B cell (primary cell): ENCODE results near the gene PCNX3. TPM values are rescaled to one million over a fixed set of nuclear protein-coding genes. Genes with fewer than 3 reads are reported as not detected.

Experiments
- ATAC-seq: fragments of 200-7000 bp; cut with Tn5 transposase; one replicate; pipeline ENCODE4 v1.10.0; 2021; ENCODE audit warnings: low read depth, mild to moderate bottlenecking, moderate number of reproducible peaks, moderate library complexity
- CTCF ChIA-PET: fragments of 350-600 bp; sonication (Branson Sonifier 250); formaldehyde crosslinking; loops from one replicate; lab custom pipeline; 2021; ENCODE audit warnings: antibody characterized with exemption, inconsistent platforms; lab: Charles Lee
- POLR2A ChIA-PET: fragments of 350-600 bp; sonication (Branson Sonifier 250); formaldehyde crosslinking; loops from one replicate; lab custom pipeline; 2021; ENCODE audit warnings: antibody characterized with exemption; lab: Charles Lee
- DNase-seq: peaks from one replicate; pipeline ENCODE4 v3.0.0; 2013
- H2AFZ ChIP-seq: 2 replicates; pipeline ENCODE4 v1.6.1; 2012; ENCODE audit warnings: mild to moderate bottlenecking, low read depth, low read length; ENCODE audit not compliant: insufficient read depth, poor library complexity, severe bottlenecking
- H3K27ac ChIP-seq, 2 donors: 1 replicate in 1 of 2; 2 replicates in 1 of 2; pipeline ENCODE4 v1.5.1; 2012 to 2013; ENCODE audit warnings: low read length in 2 of 2, mild to moderate bottlenecking in 2 of 2, moderate library complexity in 1 of 2
- H3K27me3 ChIP-seq, 4 experiments: fragments of 200-600 bp in 1 of 4; sonication (generic) in 1 of 4; replicated peaks in 1 of 4; 1 replicate in 2 of 4; 2 replicates in 2 of 4; pipeline versions ENCODE4 v1.6.1 to v1.7.0; 2013 to 2016; ENCODE audit warnings: low read length in 3 of 4, mild to moderate bottlenecking in 2 of 4, mixed read lengths in 1 of 4, moderate library complexity in 1 of 4; ENCODE audit not compliant: insufficient read depth in 4 of 4, control insufficient read depth in 3 of 4; ENCODE audit errors: control extremely low read depth in 1 of 4
- H3K36me3 ChIP-seq, 2 experiments: replicated peaks in 1 of 2; 1 replicate in 1 of 2; 2 replicates in 1 of 2; pipeline versions ENCODE4 v1.6.1 to v1.7.1; 2013; ENCODE audit warnings: low read length in 1 of 2; ENCODE audit not compliant: insufficient read depth in 2 of 2, control insufficient read depth in 1 of 2; ENCODE audit errors: control extremely low read depth in 1 of 2, extremely low read depth in 1 of 2
- H3K4me1 ChIP-seq, 2 donors: fragments of 200-600 bp in 1 of 2; sonication (generic) in 1 of 2; 1 replicate in 1 of 2; 2 replicates in 1 of 2; pipeline versions ENCODE4 v1.5.1 to v1.6.1; 2013 to 2017; ENCODE audit warnings: low read length in 2 of 2; ENCODE audit not compliant: control insufficient read depth in 2 of 2, insufficient read depth in 2 of 2
- H3K4me2 ChIP-seq: replicated peaks from 2 replicates; pipeline ENCODE3; 2012; ENCODE audit warnings: mild to moderate bottlenecking, low read depth, low read length; ENCODE audit not compliant: poor library complexity, severe bottlenecking
- H3K4me3 ChIP-seq, 5 experiments: fragments of 200-600 bp in 1 of 5; sonication (generic) in 1 of 5; 1 replicate in 3 of 5; 2 replicates in 2 of 5; pipeline versions ENCODE4 v1.5.1 to v1.7.0; 2011 to 2016; ENCODE audit warnings: low read length in 4 of 5, mild to moderate bottlenecking in 4 of 5, low read depth in 2 of 5, control low read depth in 1 of 5, moderate library complexity in 1 of 5; ENCODE audit not compliant: insufficient read depth in 1 of 5; ENCODE audit errors: control extremely low read depth in 1 of 5, extremely low read depth in 1 of 5
- H3K79me2 ChIP-seq: fragments of 200-600 bp; sonication (generic); one replicate; pipeline ENCODE4 v1.6.0; 2016; ENCODE audit warnings: low read length; ENCODE audit not compliant: control insufficient read depth, insufficient read depth
- H3K9ac ChIP-seq: fragments of 200-600 bp; sonication (generic); 2 replicates; pipeline ENCODE4 v1.6.1; 2017; ENCODE audit warnings: mild to moderate bottlenecking, low read length, moderate library complexity
- H3K9me3 ChIP-seq, 3 donors: one replicate each; pipeline versions ENCODE4 v1.6.1 to v1.7.1; 2013; ENCODE audit warnings: low read length in 2 of 3; ENCODE audit not compliant: control insufficient read depth in 2 of 3, insufficient read depth in 1 of 3; ENCODE audit errors: control extremely low read depth in 1 of 3
- H4K20me1 ChIP-seq: 2 replicates; pipeline ENCODE4 v1.6.0; 2012; ENCODE audit warnings: mild to moderate bottlenecking, low read length; ENCODE audit not compliant: insufficient read depth, control insufficient read depth, poor library complexity, severe bottlenecking
- H3K27ac Mint-ChIP-seq: one replicate; pipeline ENCODE4 v1.8.0; 2021; ENCODE audit warnings: mixed read lengths
- H3K27me3 Mint-ChIP-seq: one replicate; pipeline ENCODE4 v1.8.0; 2021; ENCODE audit warnings: mixed read lengths
- H3K4me1 Mint-ChIP-seq: one replicate; pipeline ENCODE4 v1.8.0; 2021; ENCODE audit warnings: mixed read lengths
- H3K4me3 Mint-ChIP-seq: one replicate; pipeline ENCODE4 v1.8.0; 2021; ENCODE audit warnings: mixed read lengths
- H3K9me3 Mint-ChIP-seq: one replicate; pipeline ENCODE4 v1.8.0; 2022; ENCODE audit warnings: mixed read lengths; ENCODE audit not compliant: insufficient read depth
- CTCF ChIP-seq: fragments of 200-600 bp; IDR thresholded peaks from one replicate; pipeline ENCODE4 v1.8.0; 2022; ENCODE audit warnings: antibody characterized with exemption, mild to moderate bottlenecking
- EZH2 ChIP-seq: IDR thresholded peaks from 2 replicates; pipeline ENCODE4 v1.6.1; 2012; ENCODE audit warnings: borderline replicate concordance, low read depth, mild to moderate bottlenecking, moderate library complexity, low read length; ENCODE audit not compliant: insufficient read depth, poor library complexity, severe bottlenecking
- WGBS: methylation state at CpG from one replicate; pipeline ENCODE4 v1.1.5; 2013; ENCODE audit warnings: missing lambda C conversion rate; ENCODE audit not compliant: insufficient coverage; 5-methylcytosine and 5-hydroxymethylcytosine counted together
- intact Hi-C: fragments of 100-400 bp; cut with micrococcal nuclease; formaldehyde crosslinking; loops from one replicate; pipeline ENCODE4 v1.10.0; 2022
- polyA plus RNA-seq: library from polyadenylated mRNA; depleted of rRNA; stranded (reverse); fragments of >200 nt; gene quantifications from 2 replicates; pipeline ENCODE4 v1.2.3, GENCODE V29; 2012
- total RNA-seq, 2 donors: library from RNA; stranded (reverse); fragments of 120-200 nt in 1 of 2; gene quantifications; 1 replicate in 1 of 2; 2 replicates in 1 of 2; pipeline versions ENCODE4 v1.2.3 to v1.2.4, GENCODE V29; 2013 to 2022

The PCNX3 gene
- total and polyA plus RNA-seq, 2 donors (not counting 1 experiment from before 2014, with no cell fraction given) = 61.5 to 62.8 TPM

- TF ChIP-seq CTCF (no peak), EZH2 (no peak)
- peak overlapping the region; percentile 99 for H3K4me3 Mint-ChIP-seq
- Histone ChIP-seq H3K4me1 (peaks cover 59 to 74% of the 10 kb centered on the region in 2 donors), H3K79me2 (peaks cover 73% of the 10 kb centered on the region), H4K20me1 (peaks cover 39% of the 10 kb centered on the region), H3K9me3 (no peaks in the 10 kb centered on the region), H3K4me2 (peak overlapping the region; percentile 100), H3K4me3 (peak overlapping the region; percentile 53 to 89 (median 83)), H3K27ac (peak overlapping the region; percentile 96 to 97), H3K36me3 (peaks cover 0 to 6% of the 10 kb centered on the region in 2 experiments), H3K27me3 (no peaks in the 10 kb centered on the region), H3K9ac (peak overlapping the region; percentile 83), H2AFZ (peak overlapping the region; percentile 75)
- WGBS = 5% methylated on average over 24 of the region's 28 CpGs
- intact Hi-C loops = no loop called here
- H3K27me3 Mint-ChIP-seq = no peaks in the 10 kb centered on the region
- peaks cover 70% of the 10 kb centered on the region for H3K4me1 Mint-ChIP-seq
- no peaks in the 10 kb centered on the region for H3K9me3 Mint-ChIP-seq
- CTCF ChIA-PET = interaction anchor here (0.6 to 5.1 kb wide), 10 partner anchors 9 to 142 kb away, joined by 3 to 86 read pairs (median 6); no protein-coding TSS in a partner anchor
- ATAC-seq (peak; percentile 8), DNase-seq (no peak)
- peak overlapping the region; percentile 99 for H3K27ac Mint-ChIP-seq
- POLR2A ChIA-PET = interaction anchor here (0.9 to 1.5 kb wide), 9 partner anchors 19 to 146 kb away, joined by 3 to 16 read pairs (median 4); partner anchors contain the start of genes PCNX3 and RELA
Observed at GRCh38 chr11:65569164-65569972, 46.2 kb upstream of the PCNX3 start.
